Measurements from ENCODE around the gene CFAP410.

DNA sequence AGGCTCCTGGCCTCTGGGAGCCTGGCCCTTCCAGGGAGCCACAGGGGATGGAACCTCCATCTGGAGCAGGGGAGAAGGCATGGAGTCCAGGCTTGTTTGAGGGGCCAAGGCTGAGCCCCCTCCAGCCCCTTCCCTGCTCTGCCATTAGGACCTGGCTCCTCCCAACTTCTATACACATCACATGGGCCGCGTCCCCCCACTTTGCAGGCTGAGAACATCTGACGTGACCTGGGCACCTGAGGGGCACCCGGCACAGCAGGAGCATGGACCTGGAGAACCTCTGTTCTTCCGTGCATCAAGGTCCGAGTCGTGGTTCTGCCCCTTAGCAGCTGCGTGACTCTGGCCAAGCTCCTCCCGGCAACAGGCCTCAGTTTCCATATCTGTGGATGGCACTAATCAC is 57.4 kb downstream of the CFAP410 start:
- TF ChIP-seq CTCF (IDR thresholded peaks at IDR 0.05; ENCODE audit: insufficient read depth, low read length) (no peak), POLR2AphosphoS5 (IDR thresholded peaks at IDR 0.05; ENCODE audit: low read depth) (no peak)

All from HL-60 (cell line).